Panc1 (cell line): ENCODE measurements around the gene MPP7. TPM values are rescaled to one million over a fixed set of nuclear protein-coding genes. Genes with fewer than 3 reads are reported as not detected.

Experiments
- ATAC-seq: fragments of 200-7000 bp; cut with Tn5 transposase; 2 replicates; pipeline ENCODE4 v1.9.1; 2020; ENCODE audit warnings: mild to moderate bottlenecking, moderate library complexity
- BruUV-seq: library from RNA; stranded (reverse); fragments of 400-500 nt; replicated peaks from 2 replicates; lab custom pipeline; 2021; lab: Mats Ljungman, UMichigan
- CTCF ChIA-PET: fragments of 300-600 bp; sonication (Branson Sonifier 250); formaldehyde crosslinking; loops from one replicate; lab custom pipeline; 2022; ENCODE audit warnings: antibody characterized with exemption; lab: Charles Lee
- POLR2A ChIA-PET: fragments of 300-600 bp; sonication (Branson Sonifier 250); formaldehyde crosslinking; loops from one replicate; lab custom pipeline; 2022; ENCODE audit warnings: antibody characterized with exemption; lab: Charles Lee
- DNase-seq: peaks from one replicate; pipeline ENCODE4 v3.0.0-alpha.2; 2010; ENCODE audit warnings: low read depth, low spot score
- H3K27ac ChIP-seq: 2 replicates; pipeline ENCODE4 v1.5.1; 2011; ENCODE audit warnings: mild to moderate bottlenecking, low read length, inconsistent platforms
- H3K27me3 ChIP-seq: fragments of 200-500 bp; sonication (Bioruptor generic); 2 replicates; pipeline ENCODE4 v1.6.0; 2014; ENCODE audit warnings: low read length, inconsistent platforms; ENCODE audit not compliant: control insufficient read depth, insufficient read depth
- H3K36me3 ChIP-seq: fragments of 200-500 bp; sonication (Bioruptor generic); 2 replicates; pipeline ENCODE4 v1.5.1; 2014; ENCODE audit warnings: inconsistent platforms, mild to moderate bottlenecking, low read length, moderate library complexity; ENCODE audit not compliant: control insufficient read depth, insufficient read depth
- H3K4me1 ChIP-seq: 2 replicates; pipeline ENCODE4 v1.5.1; 2011; ENCODE audit warnings: inconsistent platforms, mild to moderate bottlenecking, low read length, moderate library complexity; ENCODE audit not compliant: control insufficient read depth, insufficient read depth
- H3K4me3 ChIP-seq, 2 experiments: 2 replicates each; pipeline ENCODE4 v1.5.1; 2011 to 2012; ENCODE audit warnings: low read depth in 2 of 2, low read length in 2 of 2, mild to moderate bottlenecking in 2 of 2, inconsistent platforms in 1 of 2, moderate library complexity in 1 of 2
- H3K9me3 ChIP-seq: fragments of 200-500 bp; sonication (Bioruptor generic); 2 replicates; pipeline ENCODE4 v1.5.1; 2014; ENCODE audit warnings: low read depth, mild to moderate bottlenecking, inconsistent platforms, low read length, moderate library complexity; ENCODE audit not compliant: control insufficient read depth, insufficient read depth
- CTCF ChIP-seq: fragments of 450-650 bp; IDR thresholded peaks from 2 replicates; pipeline ENCODE4 v1.5.1; 2017; ENCODE audit warnings: mild to moderate bottlenecking
- POLR2AphosphoS5 ChIP-seq: IDR thresholded peaks from 2 replicates; pipeline ENCODE4 v1.6.1; 2012; ENCODE audit warnings: mild to moderate bottlenecking, low read depth, low read length, moderate library complexity
- REST ChIP-seq, 2 experiments: IDR thresholded peaks; 2 replicates each; pipeline ENCODE4 v1.6.1; 2011 to 2012; ENCODE audit warnings: low read depth in 2 of 2, control low read depth in 1 of 2, low read length in 1 of 2, mild to moderate bottlenecking in 1 of 2, moderate library complexity in 1 of 2; ENCODE audit not compliant: insufficient read depth in 1 of 2
- SIN3A ChIP-seq: IDR thresholded peaks from 2 replicates; pipeline ENCODE4 v1.6.1; 2012; ENCODE audit warnings: low read depth, mild to moderate bottlenecking, low read length, moderate library complexity, borderline replicate concordance; ENCODE audit not compliant: insufficient read depth
- TCF7L2 ChIP-seq: IDR thresholded peaks from 2 replicates; pipeline ENCODE4 v1.6.1; 2011; ENCODE audit warnings: mild to moderate bottlenecking, low read depth, low read length, inconsistent platforms
- in situ Hi-C: cut with HindIII; loops from 2 replicates; pipeline ENCODE4 v1.10.0; 2016; ENCODE audit warnings: low sequenced_read_pairs, low pct_unique_long_range_greater_than_20kb
- intact Hi-C: fragments of 100-400 bp; cut with micrococcal nuclease; formaldehyde crosslinking; loops from one replicate; pipeline ENCODE4 v1.10.0; 2022; ENCODE audit not compliant: unreplicated experiment
- total RNA-seq: library from RNA; stranded (reverse); gene quantifications from one replicate; pipeline ENCODE4 v1.2.1, GENCODE V29; 2021; ENCODE audit not compliant: unreplicated experiment

Gene MPP7
- total RNA-seq, 1 experiment from 2014 or later, result 0.49 TPM

GRCh38 chr10:28278842-28279241, 24.0 kb downstream of the MPP7 start:
- ATAC-seq, result no peak
- in situ Hi-C loops (no loop called here), intact Hi-C loops (no loop called here)
- Histone ChIP-seq H3K27ac (no peak overlapping the region), H3K4me3 (no peak overlapping the region), H3K27me3 (no peaks in the 10 kb centered on the region), H3K4me1 (no peaks in the 10 kb centered on the region), H3K9me3 (no peaks in the 10 kb centered on the region), H3K36me3 (no peaks in the 10 kb centered on the region)
- ChIA-PET POLR2A (no interaction called here), CTCF (no interaction called here)
- no peak for DNase-seq
- TF ChIP-seq SIN3A (no peak), POLR2AphosphoS5 (no peak), TCF7L2 (no peak), CTCF (no peak)
- BruUV-seq, result no TSS peak

- TF ChIP-seq POLR2AphosphoS5, result no peak
- TF ChIP-seq SIN3A, result no peak
- no peak for TF ChIP-seq CTCF
- no peak for TF ChIP-seq REST (IDR thresholded peaks at IDR 0.05; ENCODE audit: insufficient read depth in 1 of 2, low read depth in 2 of 2, low read length in 1 of 2)
- TF ChIP-seq TCF7L2, result no peak
- no peaks in the 10 kb centered on the region for H3K9me3 ChIP-seq
- ChIA-PET CTCF (no interaction called here), POLR2A (no interaction called here)
- in situ Hi-C loops, result no loop called here
- no TSS peak for BruUV-seq
- no peak for DNase-seq
- H3K27me3 ChIP-seq, result no peaks in the 10 kb centered on the region
- intact Hi-C loops, result no loop called here
- H3K4me1 ChIP-seq, result no peaks in the 10 kb centered on the region
- ATAC-seq, result no peak
- no peak overlapping the region for H3K27ac ChIP-seq
- no peak overlapping the region for H3K4me3 ChIP-seq
- H3K36me3 ChIP-seq, result no peaks in the 10 kb centered on the region
These were observed 26.5 kb downstream of the MPP7 start for GRCh38 chr10:28276384-28276783.
